Measurements from ENCODE around the gene S100A5.

Gene S100A5

DNA sequence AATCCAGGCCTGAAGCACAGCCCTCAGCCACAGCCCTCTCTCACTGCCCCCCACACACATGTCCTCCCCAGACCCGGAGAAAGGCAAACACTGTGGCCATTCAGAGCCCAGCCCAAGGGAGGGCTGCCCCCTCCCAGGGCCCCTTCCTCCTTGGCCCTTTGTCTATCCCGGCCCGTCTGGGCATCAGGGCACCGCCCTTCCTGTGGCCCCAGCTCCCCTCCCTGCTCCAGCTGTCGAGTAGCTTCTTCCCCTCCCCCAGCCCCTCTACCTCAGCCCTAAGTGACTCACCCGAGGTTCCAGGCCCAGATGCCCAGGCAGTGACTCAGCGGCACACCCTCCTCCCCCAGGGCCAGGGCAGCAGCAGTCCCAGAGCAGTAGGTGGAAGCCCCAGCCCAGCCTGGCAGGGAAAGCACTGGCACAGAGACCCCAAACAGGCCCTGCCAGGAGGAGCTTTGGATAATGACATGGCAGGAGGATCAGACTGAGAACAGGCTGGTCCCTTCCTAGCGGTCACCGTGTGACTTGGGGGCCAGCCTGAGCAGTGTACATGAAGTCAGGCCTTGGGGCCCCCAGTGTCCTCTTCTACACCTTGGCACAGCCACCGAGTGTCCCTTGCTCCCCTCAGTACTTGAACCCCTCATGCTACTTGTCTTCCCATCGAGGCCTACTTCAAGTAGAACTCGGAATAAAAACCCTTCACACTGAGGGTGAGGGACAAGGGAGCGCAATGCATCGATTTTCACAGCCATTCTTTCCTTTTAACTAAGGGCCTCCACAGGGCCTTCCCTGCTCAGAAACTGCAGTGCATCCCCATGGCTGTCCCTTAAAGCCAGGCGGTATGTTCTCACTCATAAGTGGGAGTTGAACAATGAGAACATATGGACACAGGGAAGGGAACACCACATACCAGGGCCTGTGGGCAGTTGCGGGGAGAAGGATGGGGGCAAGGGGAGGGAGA lies 26.0 kb upstream of the S100A5 start:
- no peak overlapping the region for H3K4me2 ChIP-seq (ENCODE audit: low read length)
- H3K4me1 ChIP-seq (ENCODE audit: control insufficient read depth, low read length), result peaks cover 6% of the 10 kb centered on the region

DNA sequence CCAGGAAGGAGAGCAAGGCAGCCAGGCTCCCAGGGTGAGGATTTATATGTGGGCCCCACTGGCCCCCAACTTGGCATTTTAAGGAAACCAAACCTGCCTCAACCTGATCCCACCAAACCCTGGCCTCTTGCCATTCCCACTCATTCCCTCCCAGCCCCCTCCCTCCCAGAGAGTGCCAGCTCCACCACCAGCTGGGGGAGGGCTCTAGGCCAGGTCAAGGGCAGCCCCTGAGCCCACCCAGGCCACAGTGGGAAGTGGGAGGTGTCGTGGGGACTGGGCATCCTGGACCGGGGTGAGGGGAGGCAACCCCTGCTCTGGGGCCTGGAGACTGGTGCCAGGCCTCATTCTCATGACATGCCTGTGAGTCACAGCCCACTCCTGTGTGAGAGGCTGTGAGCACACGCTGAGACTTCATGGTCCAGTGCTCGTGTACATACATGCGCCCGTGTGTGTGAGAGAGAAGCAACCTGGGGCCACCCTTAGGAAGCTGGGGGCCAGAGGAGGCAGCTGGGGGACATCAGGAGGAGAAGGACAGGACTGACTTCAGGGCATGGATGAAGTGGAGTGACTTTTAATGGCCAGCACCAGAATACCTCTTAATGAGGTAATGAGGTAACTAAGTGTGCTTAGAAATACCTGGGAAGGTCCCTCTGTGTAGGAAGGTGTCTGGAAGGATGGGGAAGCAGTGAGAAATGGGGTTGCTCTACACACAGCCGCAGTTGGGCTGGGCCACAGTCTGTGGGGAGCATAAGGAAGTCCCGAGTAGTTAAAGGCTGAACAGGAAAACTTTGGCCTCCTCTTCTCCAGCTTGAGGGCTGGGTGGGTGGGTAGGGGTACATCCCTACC lies 25.0 kb upstream of the S100A5 start, which contains the start of gene S100A2:
TSS of gene S100A2 (minus strand) at position 316 of the 846 bp plus-strand sequence. CDS start 1,967 bp downstream, outside the sequence.
- Histone ChIP-seq H3K27me3 (ENCODE audit: control insufficient read depth, low read length) (no peaks in the 10 kb centered on the region), H3K4me3 (ENCODE audit: low read length) (no peak within 1 kb of the TSS), H3K27ac (ENCODE audit: low read depth, low read length) (no peak within 1 kb of the TSS), H3F3A (ENCODE audit: control insufficient read depth, insufficient read depth) (no peaks in the 10 kb centered on the region), H3K4me2 (ENCODE audit: low read length) (no peak within 1 kb of the TSS), H3K9me3 (ENCODE audit: control insufficient read depth, insufficient read depth, low read length) (no peaks in the 10 kb centered on the region), H3K36me3 (ENCODE audit: control insufficient read depth, low read length) (no peaks in the 10 kb centered on the region), H3K9me2 (replicated peaks; ENCODE audit: control insufficient read depth, low read length) (no peaks in the 10 kb centered on the region), H4K20me1 (ENCODE audit: control insufficient read depth, insufficient read depth, low read depth, low read length) (no peaks in the 10 kb centered on the region), H3K4me1 (ENCODE audit: control insufficient read depth, low read length) (peaks cover 6% of the 10 kb centered on the region), H3K79me2 (ENCODE audit: control insufficient read depth, low read length) (no peaks in the 10 kb centered on the region)
- TF ChIP-seq, protein P1, sequence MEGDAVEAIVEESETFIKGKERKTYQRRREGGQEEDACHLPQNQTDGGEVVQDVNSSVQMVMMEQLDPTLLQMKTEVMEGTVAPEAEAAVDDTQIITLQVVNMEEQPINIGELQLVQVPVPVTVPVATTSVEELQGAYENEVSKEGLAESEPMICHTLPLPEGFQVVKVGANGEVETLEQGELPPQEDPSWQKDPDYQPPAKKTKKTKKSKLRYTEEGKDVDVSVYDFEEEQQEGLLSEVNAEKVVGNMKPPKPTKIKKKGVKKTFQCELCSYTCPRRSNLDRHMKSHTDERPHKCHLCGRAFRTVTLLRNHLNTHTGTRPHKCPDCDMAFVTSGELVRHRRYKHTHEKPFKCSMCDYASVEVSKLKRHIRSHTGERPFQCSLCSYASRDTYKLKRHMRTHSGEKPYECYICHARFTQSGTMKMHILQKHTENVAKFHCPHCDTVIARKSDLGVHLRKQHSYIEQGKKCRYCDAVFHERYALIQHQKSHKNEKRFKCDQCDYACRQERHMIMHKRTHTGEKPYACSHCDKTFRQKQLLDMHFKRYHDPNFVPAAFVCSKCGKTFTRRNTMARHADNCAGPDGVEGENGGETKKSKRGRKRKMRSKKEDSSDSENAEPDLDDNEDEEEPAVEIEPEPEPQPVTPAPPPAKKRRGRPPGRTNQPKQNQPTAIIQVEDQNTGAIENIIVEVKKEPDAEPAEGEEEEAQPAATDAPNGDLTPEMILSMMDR (IDR thresholded peaks at IDR 0.05; ENCODE audit: low read depth, low read length, poor library complexity, severe bottlenecking), result no peak

More for the DNA sequence above, 26.0 kb upstream of the S100A5 start:
- no peaks in the 10 kb centered on the region for H3F3A ChIP-seq (ENCODE audit: control insufficient read depth, insufficient read depth)
- no peak for TF ChIP-seq EZH2phosphoT487 (IDR thresholded peaks at IDR 0.05; ENCODE audit: borderline replicate concordance, low read length)
- TF ChIP-seq, protein P1 (IDR thresholded peaks at IDR 0.05; ENCODE audit: low read depth, low read length, poor library complexity, severe bottlenecking), result no peak
- H3K4me3 ChIP-seq (ENCODE audit: low read length), result no peak overlapping the region
- H3K27ac ChIP-seq (ENCODE audit: low read depth, low read length), result no peak overlapping the region
- no peaks in the 10 kb centered on the region for H3K36me3 ChIP-seq (ENCODE audit: control insufficient read depth, low read length)
- H4K20me1 ChIP-seq (ENCODE audit: control insufficient read depth, insufficient read depth, low read depth, low read length), result no peaks in the 10 kb centered on the region
- H3K79me2 ChIP-seq (ENCODE audit: control insufficient read depth, low read length), result no peaks in the 10 kb centered on the region
- H3K9me3 ChIP-seq (ENCODE audit: control insufficient read depth, insufficient read depth, low read length), result no peaks in the 10 kb centered on the region
- H3K9me2 ChIP-seq (replicated peaks; ENCODE audit: control insufficient read depth, low read length), result no peaks in the 10 kb centered on the region
- no peaks in the 10 kb centered on the region for H3K27me3 ChIP-seq (ENCODE audit: control insufficient read depth, low read length)

DNA sequence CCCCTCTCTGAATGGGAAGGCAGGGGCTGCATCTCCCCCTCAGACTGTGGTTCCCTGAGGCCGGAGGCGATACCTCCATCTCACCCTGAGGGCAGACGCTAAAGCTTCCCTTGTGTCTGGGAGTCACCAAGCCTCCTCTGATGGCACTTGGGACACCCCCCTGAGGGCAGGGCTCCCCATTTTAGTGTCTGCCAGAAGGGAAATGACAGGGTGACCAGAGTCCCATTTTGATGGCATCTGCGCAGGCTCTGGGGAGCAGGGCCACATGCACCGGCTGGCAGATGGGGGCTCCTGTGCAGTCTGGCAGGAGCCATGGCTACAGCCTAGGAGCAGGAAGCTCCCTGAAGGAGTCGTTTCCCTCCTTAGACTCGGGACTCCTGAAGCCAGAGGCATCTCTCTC lies 23.3 kb upstream of the S100A5 start:
- TF ChIP-seq, protein P1 (IDR thresholded peaks at IDR 0.05; ENCODE audit: low read depth, low read length, poor library complexity, severe bottlenecking), result no peak
- no peak for TF ChIP-seq EZH2phosphoT487 (IDR thresholded peaks at IDR 0.05; ENCODE audit: borderline replicate concordance, low read length)
- Histone ChIP-seq H3K27me3 (ENCODE audit: control insufficient read depth, low read length) (no peaks in the 10 kb centered on the region), H4K20me1 (ENCODE audit: control insufficient read depth, insufficient read depth, low read depth, low read length) (no peaks in the 10 kb centered on the region), H3K4me1 (ENCODE audit: control insufficient read depth, low read length) (peaks cover 6% of the 10 kb centered on the region), H3K4me2 (ENCODE audit: low read length) (no peak overlapping the region), H3K36me3 (ENCODE audit: control insufficient read depth, low read length) (no peaks in the 10 kb centered on the region), H3F3A (ENCODE audit: control insufficient read depth, insufficient read depth) (no peaks in the 10 kb centered on the region), H3K9me3 (ENCODE audit: control insufficient read depth, insufficient read depth, low read length) (no peaks in the 10 kb centered on the region), H3K79me2 (ENCODE audit: control insufficient read depth, low read length) (no peaks in the 10 kb centered on the region), H3K4me3 (ENCODE audit: low read length) (no peak overlapping the region), H3K9me2 (replicated peaks; ENCODE audit: control insufficient read depth, low read length) (no peaks in the 10 kb centered on the region), H3K27ac (ENCODE audit: low read depth, low read length) (no peak overlapping the region)

Data from DOHH2 (cell line).